Measurements from ENCODE around the gene KIAA0319L. TPM values are rescaled to one million over a fixed set of nuclear protein-coding genes. Genes with fewer than 3 reads are reported as not detected.

Gene KIAA0319L
- total RNA-seq, 1 donor from 2014 or later, result 44.9 TPM

DNA sequence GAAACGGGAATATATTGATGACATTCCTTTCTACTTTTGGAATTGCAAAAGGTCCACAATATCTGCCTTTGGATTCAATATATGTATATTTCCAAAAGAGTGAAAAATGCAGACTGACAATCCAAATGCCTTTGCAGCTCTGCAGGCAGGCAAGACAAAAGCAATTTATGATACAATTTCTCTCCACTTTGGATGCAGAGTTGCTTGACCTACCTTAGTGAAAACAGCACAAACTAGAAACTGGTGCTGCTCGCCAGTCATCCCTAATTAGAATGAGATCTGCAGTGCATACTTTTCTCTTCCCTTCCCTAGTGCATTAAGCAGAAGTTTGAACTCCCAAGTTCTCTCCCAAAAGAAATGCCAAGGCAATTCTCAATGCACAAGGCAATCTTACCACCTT lies 56.8 kb downstream of the KIAA0319L start:
- TF ChIP-seq, protein P1, sequence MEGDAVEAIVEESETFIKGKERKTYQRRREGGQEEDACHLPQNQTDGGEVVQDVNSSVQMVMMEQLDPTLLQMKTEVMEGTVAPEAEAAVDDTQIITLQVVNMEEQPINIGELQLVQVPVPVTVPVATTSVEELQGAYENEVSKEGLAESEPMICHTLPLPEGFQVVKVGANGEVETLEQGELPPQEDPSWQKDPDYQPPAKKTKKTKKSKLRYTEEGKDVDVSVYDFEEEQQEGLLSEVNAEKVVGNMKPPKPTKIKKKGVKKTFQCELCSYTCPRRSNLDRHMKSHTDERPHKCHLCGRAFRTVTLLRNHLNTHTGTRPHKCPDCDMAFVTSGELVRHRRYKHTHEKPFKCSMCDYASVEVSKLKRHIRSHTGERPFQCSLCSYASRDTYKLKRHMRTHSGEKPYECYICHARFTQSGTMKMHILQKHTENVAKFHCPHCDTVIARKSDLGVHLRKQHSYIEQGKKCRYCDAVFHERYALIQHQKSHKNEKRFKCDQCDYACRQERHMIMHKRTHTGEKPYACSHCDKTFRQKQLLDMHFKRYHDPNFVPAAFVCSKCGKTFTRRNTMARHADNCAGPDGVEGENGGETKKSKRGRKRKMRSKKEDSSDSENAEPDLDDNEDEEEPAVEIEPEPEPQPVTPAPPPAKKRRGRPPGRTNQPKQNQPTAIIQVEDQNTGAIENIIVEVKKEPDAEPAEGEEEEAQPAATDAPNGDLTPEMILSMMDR (IDR thresholded peaks at IDR 0.05), result no peak

DNA sequence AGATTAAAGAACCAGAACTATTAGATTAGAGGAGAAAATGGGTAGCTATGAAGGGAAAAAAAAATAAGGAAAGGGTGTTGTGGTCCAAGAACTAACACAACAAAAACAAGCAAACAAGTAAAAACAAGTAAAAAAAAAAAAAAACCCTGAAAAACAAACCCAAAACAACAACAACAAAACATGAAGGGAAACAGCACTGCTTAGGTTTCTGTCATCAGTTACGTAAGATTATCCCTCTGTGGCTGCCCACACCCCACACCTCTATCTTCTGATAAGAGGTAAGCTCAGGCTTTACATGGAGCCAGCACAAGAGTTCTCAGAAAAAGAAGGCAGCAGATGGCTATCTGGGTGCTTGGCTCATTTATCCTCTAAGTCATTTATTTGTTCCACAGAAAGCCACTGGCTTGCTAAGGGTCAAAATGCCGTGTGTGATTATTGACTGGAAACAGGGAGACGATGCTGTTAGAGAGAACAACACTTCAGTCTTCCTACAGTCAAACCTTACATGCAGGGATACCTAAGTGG lies 57.5 kb downstream of the KIAA0319L start:
- Mint-ChIP-seq H3K9me3 (ENCODE audit: unreplicated experiment) (no peaks in the 10 kb centered on the region), H3K27me3 (ENCODE audit: unreplicated experiment) (no peaks in the 10 kb centered on the region), H3K4me3 (ENCODE audit: unreplicated experiment) (no peak overlapping the region), H3K27ac (ENCODE audit: unreplicated experiment) (no peak overlapping the region), H3K36me3 (ENCODE audit: unreplicated experiment) (peaks cover 14% of the 10 kb centered on the region), H3K4me1 (ENCODE audit: unreplicated experiment) (no peaks in the 10 kb centered on the region)
- TF ChIP-seq, protein P1 (IDR thresholded peaks at IDR 0.05), result no peak
- DNase-seq (ENCODE audit: extremely low spot score, unreplicated experiment), result no peak

More for the DNA sequence above, 56.8 kb downstream of the KIAA0319L start:
- Mint-ChIP-seq H3K27ac (ENCODE audit: unreplicated experiment) (no peak overlapping the region), H3K27me3 (ENCODE audit: unreplicated experiment) (no peaks in the 10 kb centered on the region), H3K4me1 (ENCODE audit: unreplicated experiment) (no peaks in the 10 kb centered on the region), H3K36me3 (ENCODE audit: unreplicated experiment) (peaks cover 17% of the 10 kb centered on the region), H3K9me3 (ENCODE audit: unreplicated experiment) (no peaks in the 10 kb centered on the region), H3K4me3 (ENCODE audit: unreplicated experiment) (no peak overlapping the region)
- no peak for DNase-seq (ENCODE audit: extremely low spot score, unreplicated experiment)

DNA sequence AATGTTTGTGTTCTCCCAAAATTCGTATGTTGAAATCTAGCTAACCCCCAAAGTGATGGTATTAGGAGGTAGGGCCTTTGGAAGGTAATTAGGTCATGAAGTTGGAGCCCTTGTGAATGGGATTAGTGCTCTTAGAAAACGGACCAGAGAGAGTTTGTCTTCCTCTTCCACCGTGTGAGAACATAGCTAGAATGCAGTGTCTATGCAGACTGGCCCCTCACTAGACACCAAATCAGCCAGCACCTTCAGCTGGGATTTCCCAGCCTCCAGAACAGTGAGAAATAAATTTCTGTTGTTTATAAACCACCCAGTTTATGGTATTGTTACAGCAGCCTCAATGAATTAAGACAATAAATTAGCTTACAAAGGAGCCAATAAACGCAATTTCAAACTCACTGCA lies 58.0 kb downstream of the KIAA0319L start:
- H3K36me3 Mint-ChIP-seq (ENCODE audit: unreplicated experiment), result peaks cover 12% of the 10 kb centered on the region
- no peak for DNase-seq (ENCODE audit: extremely low spot score, unreplicated experiment)
- H3K9me3 Mint-ChIP-seq (ENCODE audit: unreplicated experiment), result no peaks in the 10 kb centered on the region
- no peaks in the 10 kb centered on the region for H3K27me3 Mint-ChIP-seq (ENCODE audit: unreplicated experiment)
- no peak overlapping the region for H3K27ac Mint-ChIP-seq (ENCODE audit: unreplicated experiment)
- TF ChIP-seq, protein P1 (IDR thresholded peaks at IDR 0.05), result no peak
- H3K4me1 Mint-ChIP-seq (ENCODE audit: unreplicated experiment), result no peaks in the 10 kb centered on the region
- no peak overlapping the region for H3K4me3 Mint-ChIP-seq (ENCODE audit: unreplicated experiment)

DNA sequence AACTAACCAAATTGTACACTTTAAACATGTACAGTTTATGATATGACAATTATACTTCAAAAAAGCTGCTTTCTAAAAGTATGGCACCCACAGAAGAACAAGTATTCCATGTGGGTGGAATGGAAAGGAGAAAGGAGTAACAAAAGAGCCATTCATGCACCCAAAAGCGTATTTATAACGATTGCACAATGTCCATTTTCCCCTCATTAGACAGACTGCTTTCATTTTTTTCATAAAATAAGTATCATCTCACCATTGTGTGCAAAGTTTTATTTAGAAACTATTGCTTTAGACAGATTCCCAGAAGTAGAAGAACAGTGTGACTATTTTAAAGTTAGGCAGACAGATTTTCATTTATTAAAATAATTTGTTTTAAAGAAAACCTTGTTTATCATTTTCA lies 59.6 kb downstream of the KIAA0319L start:
- TF ChIP-seq, protein P1 (IDR thresholded peaks at IDR 0.05), result no peak
- H3K36me3 Mint-ChIP-seq (ENCODE audit: unreplicated experiment), result peaks cover 19% of the 10 kb centered on the region
- no peaks in the 10 kb centered on the region for H3K4me1 Mint-ChIP-seq (ENCODE audit: unreplicated experiment)
- no peak overlapping the region for H3K27ac Mint-ChIP-seq (ENCODE audit: unreplicated experiment)
- no peaks in the 10 kb centered on the region for H3K27me3 Mint-ChIP-seq (ENCODE audit: unreplicated experiment)
- H3K4me3 Mint-ChIP-seq (ENCODE audit: unreplicated experiment), result no peak overlapping the region
- no peaks in the 10 kb centered on the region for H3K9me3 Mint-ChIP-seq (ENCODE audit: unreplicated experiment)
- no peak for DNase-seq (ENCODE audit: extremely low spot score, unreplicated experiment)

DNA sequence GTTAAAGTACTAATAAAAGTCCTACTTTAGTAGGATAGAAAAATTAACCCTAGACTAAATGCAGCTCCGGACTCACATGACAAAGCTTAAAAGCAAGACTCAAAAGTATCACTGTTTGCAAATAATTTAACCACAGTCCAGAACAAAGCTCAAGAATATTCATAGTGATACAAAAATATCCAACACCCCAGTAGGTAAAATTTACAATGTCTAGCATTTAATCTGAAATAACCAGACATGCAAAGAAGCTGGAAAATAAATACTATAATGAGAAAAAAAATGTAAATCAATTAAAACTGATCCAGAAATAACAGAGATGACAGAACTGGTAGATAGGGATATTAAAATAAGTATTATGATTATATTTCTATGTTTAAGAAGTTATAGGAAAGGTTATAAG lies 67.0 kb downstream of the KIAA0319L start:
- Mint-ChIP-seq H3K27ac (ENCODE audit: unreplicated experiment) (no peak overlapping the region), H3K36me3 (ENCODE audit: unreplicated experiment) (peaks cover 41% of the 10 kb centered on the region), H3K9me3 (ENCODE audit: unreplicated experiment) (peaks cover 6% of the 10 kb centered on the region), H3K4me3 (ENCODE audit: unreplicated experiment) (no peak overlapping the region), H3K4me1 (ENCODE audit: unreplicated experiment) (peaks cover 18% of the 10 kb centered on the region), H3K27me3 (ENCODE audit: unreplicated experiment) (no peaks in the 10 kb centered on the region)
- TF ChIP-seq, protein P1 (IDR thresholded peaks at IDR 0.05), result no peak
- DNase-seq (ENCODE audit: extremely low spot score, unreplicated experiment), result no peak

All from osteocyte (in vitro differentiated cells).